Fibroblast of lung (primary cell): ENCODE results near the gene HABP4. TPM values are rescaled to one million over a fixed set of nuclear protein-coding genes. Genes with fewer than 3 reads are reported as not detected.

Experiments
- DNase-seq, 2 donors: peaks; one replicate each; pipeline versions ENCODE4 v3.0.0 to v3.0.0-alpha.2; 2010; ENCODE audit warnings: low read depth in 2 of 2
- H2AFZ ChIP-seq: 2 replicates; pipeline ENCODE4 v1.5.1; 2012; ENCODE audit warnings: low read length, control low read depth, inconsistent platforms
- H3K27ac ChIP-seq: 2 replicates; pipeline ENCODE4 v1.5.1; 2011; ENCODE audit warnings: low read length, control low read depth; ENCODE audit not compliant: insufficient read depth
- H3K27me3 ChIP-seq: 2 replicates; pipeline ENCODE4 v1.5.1; 2011; ENCODE audit warnings: mild to moderate bottlenecking, low read length; ENCODE audit not compliant: control insufficient read depth, insufficient read depth
- H3K36me3 ChIP-seq: 2 replicates; pipeline ENCODE4 v1.5.1; 2011; ENCODE audit warnings: low read length; ENCODE audit not compliant: control insufficient read depth, insufficient read depth
- H3K4me1 ChIP-seq: 2 replicates; pipeline ENCODE4 v1.5.1; 2011; ENCODE audit warnings: low read length; ENCODE audit not compliant: control insufficient read depth, insufficient read depth; ENCODE audit errors: extremely low read depth
- H3K4me2 ChIP-seq: 2 replicates; pipeline ENCODE4 v1.5.1; 2011; ENCODE audit warnings: low read length, control low read depth; ENCODE audit not compliant: insufficient read depth; ENCODE audit errors: extremely low read depth
- H3K4me3 ChIP-seq, 4 experiments: fragments of 200-600 bp in 1 of 4; sonication (generic) in 1 of 4; replicated peaks in 1 of 4; 2 replicates each; pipeline ENCODE4 v1.5.1; 2011 to 2016; ENCODE audit warnings: low read length in 4 of 4, low read depth in 3 of 4, mild to moderate bottlenecking in 3 of 4, control low read depth in 2 of 4, inconsistent platforms in 1 of 4, mixed read lengths in 1 of 4; ENCODE audit not compliant: insufficient read depth in 1 of 4; ENCODE audit errors: control extremely low read depth in 1 of 4
- H3K79me2 ChIP-seq: 2 replicates; pipeline ENCODE4 v1.5.1; 2012; ENCODE audit warnings: mild to moderate bottlenecking, low read length, inconsistent platforms; ENCODE audit not compliant: control insufficient read depth, insufficient read depth
- H3K9ac ChIP-seq: 2 replicates; pipeline ENCODE4 v1.5.1; 2011; ENCODE audit warnings: mild to moderate bottlenecking, low read length, control low read depth; ENCODE audit not compliant: insufficient read depth
- H3K9me3 ChIP-seq: 2 replicates; pipeline ENCODE4 v1.5.1; 2012; ENCODE audit warnings: low read depth, low read length; ENCODE audit not compliant: control insufficient read depth, insufficient read depth
- H4K20me1 ChIP-seq: 2 replicates; pipeline ENCODE4 v1.5.1; 2011; ENCODE audit warnings: low read length; ENCODE audit not compliant: control insufficient read depth, insufficient read depth; ENCODE audit errors: extremely low read depth
- CTCF ChIP-seq, 2 donors: IDR thresholded peaks in 1 of 2; conservative IDR thresholded peaks in 1 of 2; 1 replicate in 1 of 2; 2 replicates in 1 of 2; pipeline ENCODE4 v1.5.1; 2011 to 2012; ENCODE audit warnings: low read length in 2 of 2, control low read depth in 1 of 2, inconsistent platforms in 1 of 2, low read depth in 1 of 2, mild to moderate bottlenecking in 1 of 2
- EZH2 ChIP-seq: IDR thresholded peaks from 2 replicates; pipeline ENCODE4 v1.5.1; 2012; ENCODE audit warnings: low read length, control low read depth, mild to moderate bottlenecking; ENCODE audit errors: missing control alignments
- polyA plus RNA-seq, 2 donors: library from polyadenylated mRNA; depleted of rRNA in 1 of 2; stranded (reverse) in 1 of 2; unstranded in 1 of 2; fragments of >200 nt; gene quantifications; 2 replicates each; pipeline ENCODE4 v1.2.1, GENCODE V29; 2011 to 2012; ENCODE audit warnings: missing spikeins in 1 of 2
- total RNA-seq: library from RNA; depleted of rRNA; stranded (reverse); fragments of >200 nt; gene quantifications from 2 replicates; pipeline ENCODE4 v1.2.1, GENCODE V29; 2014

Gene HABP4
- total and polyA plus RNA-seq, 2 donors (not counting 1 experiment from before 2014, with no cell fraction given), result 28.7 to 31.4 TPM

DNA sequence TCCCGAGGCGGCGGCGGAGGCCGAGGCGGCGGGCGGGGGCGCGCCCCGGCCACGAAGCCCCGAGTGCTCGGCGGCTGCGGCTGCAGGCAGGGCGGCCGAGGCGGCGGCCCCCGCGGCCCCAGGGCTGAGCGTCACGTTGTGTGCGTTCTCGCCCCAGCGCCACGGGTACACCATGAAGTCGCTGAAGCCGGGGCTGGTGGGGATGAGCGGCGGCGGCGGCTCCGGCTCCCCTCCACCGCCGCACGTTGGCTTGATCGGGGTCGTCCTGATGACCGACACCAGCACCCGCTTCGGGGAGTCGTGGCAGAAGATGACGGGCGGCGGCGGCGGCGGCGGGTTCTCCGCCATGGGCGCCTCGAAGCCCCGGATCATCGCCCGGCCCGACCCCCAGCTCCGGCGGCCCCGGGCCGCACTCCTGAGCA, 32.3 kb upstream of the HABP4 start:
- Histone ChIP-seq H4K20me1 (no peaks in the 10 kb centered on the region), H3K9ac (peak overlapping the region; percentile 83), H3K4me1 (peaks cover 11% of the 10 kb centered on the region), H3K4me2 (peak overlapping the region; percentile 95), H3K79me2 (peaks cover 28% of the 10 kb centered on the region), H3K36me3 (no peaks in the 10 kb centered on the region), H3K27me3 (no peaks in the 10 kb centered on the region), H3K9me3 (no peaks in the 10 kb centered on the region), H2AFZ (peak overlapping the region; percentile 19), H3K4me3 (peak overlapping the region; percentile 60 to 90 (median 87)), H3K27ac (peak overlapping the region; percentile 87)
- no peak for DNase-seq
- TF ChIP-seq EZH2, result no peak
- TF ChIP-seq CTCF (conservative IDR thresholded peaks at IDR 0.05 in 1 of 2, IDR thresholded peaks at IDR 0.05 in 1 of 2; ENCODE audit: low read depth in 1 of 2, low read length in 2 of 2), result no peak

DNA sequence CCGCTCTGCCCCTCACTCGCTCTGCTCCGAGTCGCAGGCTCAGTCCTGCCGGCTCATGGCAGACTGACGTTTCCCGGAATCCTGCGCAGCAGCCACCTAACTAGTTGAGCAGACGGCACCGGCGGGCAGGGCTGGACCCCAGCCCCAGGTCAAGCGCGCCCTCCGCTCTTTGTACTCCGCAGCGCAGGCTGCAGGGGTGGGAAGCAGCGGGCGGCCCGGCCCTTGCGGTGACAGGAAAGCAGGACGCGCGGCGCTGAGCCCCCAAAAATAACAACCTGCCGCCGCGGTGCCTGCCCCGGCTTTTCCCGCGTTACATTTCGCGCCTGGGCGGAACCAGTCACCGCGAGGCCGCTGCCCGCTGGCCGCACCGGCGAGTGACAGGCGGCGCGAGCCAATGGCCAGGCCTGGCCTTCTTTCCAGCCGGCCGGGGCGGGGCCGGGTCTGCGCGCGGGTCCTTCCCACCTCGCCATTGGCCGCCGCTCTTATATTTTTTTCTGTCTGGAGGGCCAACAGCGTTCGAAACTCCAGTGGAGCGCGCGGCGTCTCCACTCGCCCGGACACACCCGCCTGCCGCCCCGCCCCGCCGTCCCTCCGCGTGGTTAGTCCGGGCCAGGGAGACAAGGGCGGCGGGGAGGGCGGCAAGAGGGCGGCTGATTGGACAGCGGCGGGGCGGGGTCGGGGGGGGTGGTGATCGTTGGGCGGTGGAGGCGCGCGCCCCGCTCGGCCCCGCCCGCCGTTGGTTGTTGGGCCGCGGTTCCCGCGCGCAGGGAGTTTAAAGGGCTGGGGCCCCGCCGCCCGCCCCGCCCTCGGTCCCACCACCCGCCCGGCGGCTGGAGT, 31.7 kb upstream of the HABP4 start, which contains the start of gene ZNF367:
Gene ZNF367 (minus strand): TSS at position 288 of the 837 bp plus-strand sequence. CDS start 338 bp downstream, outside the sequence.
- Histone ChIP-seq H3K4me3 (peak within 1 kb of the TSS; percentile 78 to 95 (median 90)), H3K79me2 (peaks cover 27% of the 10 kb centered on the region), H2AFZ (peak within 1 kb of the TSS; percentile 94), H3K27ac (peak within 1 kb of the TSS; percentile 87), H3K9me3 (no peaks in the 10 kb centered on the region), H3K4me1 (peaks cover 11% of the 10 kb centered on the region), H3K9ac (peak within 1 kb of the TSS; percentile 83), H3K27me3 (no peaks in the 10 kb centered on the region), H3K4me2 (peak within 1 kb of the TSS; percentile 95), H4K20me1 (no peaks in the 10 kb centered on the region), H3K36me3 (no peaks in the 10 kb centered on the region)
- peak; percentile 97 to 98 for DNase-seq
- TF ChIP-seq CTCF (conservative IDR thresholded peaks at IDR 0.05 in 1 of 2, IDR thresholded peaks at IDR 0.05 in 1 of 2; ENCODE audit: low read depth in 1 of 2, low read length in 2 of 2) (no peak), EZH2 (no peak)

DNA sequence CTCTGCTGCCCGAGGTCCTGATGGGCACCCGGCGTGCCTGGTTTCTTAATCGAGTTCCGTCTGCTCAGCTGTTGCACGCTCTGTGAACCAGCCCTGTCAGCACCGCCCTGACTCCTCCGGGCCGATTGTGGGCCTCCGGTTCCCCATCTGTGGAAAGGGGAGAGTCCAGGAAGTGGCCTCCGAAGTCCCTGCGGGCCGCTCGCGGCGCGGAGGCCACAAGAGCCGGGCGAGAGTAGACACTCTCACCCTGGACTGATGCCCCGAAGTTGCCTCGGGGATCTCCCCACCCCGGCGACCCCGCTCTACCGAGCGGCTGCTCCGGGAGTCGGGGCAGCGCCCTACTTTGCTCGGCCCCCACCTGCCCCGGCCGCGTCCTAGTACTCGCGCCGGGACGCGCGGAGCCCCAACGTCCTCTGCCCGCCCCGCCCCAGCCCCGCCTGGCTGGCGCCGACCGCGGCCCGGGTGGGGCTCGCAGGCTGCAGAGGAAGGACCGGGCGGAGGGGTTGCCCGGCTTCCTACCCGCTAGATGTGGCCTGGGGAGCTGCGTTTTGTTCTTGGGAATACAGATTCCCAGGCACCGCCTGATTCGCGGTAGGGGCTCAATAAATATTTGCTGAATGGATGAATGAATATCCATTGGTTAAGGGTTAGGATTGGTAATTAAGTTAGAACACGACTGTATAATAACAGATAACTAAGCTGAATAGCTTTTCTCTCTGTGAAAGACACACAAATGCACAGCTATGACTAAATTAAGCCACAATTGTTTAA, 30.9 kb upstream of the HABP4 start:
- Histone ChIP-seq H3K36me3 (no peaks in the 10 kb centered on the region), H3K9ac (peak overlapping the region; percentile 78), H4K20me1 (no peaks in the 10 kb centered on the region), H3K4me2 (peak overlapping the region; percentile 38), H3K4me3 (peak overlapping the region; percentile 61 to 90 (median 78)), H3K27ac (peak overlapping the region; percentile 85), H3K79me2 (peaks cover 23% of the 10 kb centered on the region), H3K9me3 (no peaks in the 10 kb centered on the region), H3K27me3 (no peaks in the 10 kb centered on the region), H3K4me1 (peaks cover 11% of the 10 kb centered on the region), H2AFZ (peak overlapping the region; percentile 31)
- no peak for TF ChIP-seq CTCF (conservative IDR thresholded peaks at IDR 0.05 in 1 of 2, IDR thresholded peaks at IDR 0.05 in 1 of 2; ENCODE audit: low read depth in 1 of 2, low read length in 2 of 2)
- TF ChIP-seq EZH2, result no peak
- DNase-seq, result peak; percentile 35 to 40
